Bone marrow (tissue), 2 donors: ENCODE results near the gene TMEM132D.

Source experiments
- DNase-seq, 2 donors: peaks; one replicate each; lab custom pipeline; 2025; lab: John Stamatoyannopoulos, UW

The TMEM132D gene

GRCh38 chr12:129337413-129337812 is 566.4 kb downstream of the TMEM132D start:
- DNase-seq = no peak

GRCh38 chr12:129335773-129336172 is 568.1 kb downstream of the TMEM132D start:
- DNase-seq = no peak

- DNase-seq = no peak
Measured at GRCh38 chr12:129332286-129332685, 571.5 kb downstream of the TMEM132D start.

- DNase-seq = no peak
Measured at GRCh38 chr12:129331356-129332085, 572.3 kb downstream of the TMEM132D start.

- no peak for DNase-seq
Measured at GRCh38 chr12:129328235-129328634, 575.6 kb downstream of the TMEM132D start.

DNA sequence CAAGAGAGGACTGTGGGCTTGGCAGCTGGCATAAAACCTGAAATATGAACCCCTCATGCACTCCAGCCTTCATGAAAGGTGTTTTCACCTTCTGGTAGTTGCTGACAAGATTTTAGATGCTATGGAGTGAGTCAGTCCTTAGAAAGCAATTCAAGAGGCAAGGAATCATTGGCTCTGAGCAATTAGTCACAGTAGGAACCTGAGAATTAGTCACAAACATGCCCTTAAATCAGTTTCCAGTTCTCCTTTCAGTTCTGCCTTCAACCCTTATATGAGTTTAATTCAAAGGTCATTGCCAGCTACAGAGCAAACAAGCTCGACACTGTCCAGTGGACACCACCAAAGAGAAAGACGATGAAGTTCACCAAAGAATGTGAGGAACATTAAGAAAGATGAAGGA is 578.3 kb downstream of the TMEM132D start:
- DNase-seq = no peak

- DNase-seq = no peak
Measured at GRCh38 chr12:129312048-129312447, 591.8 kb downstream of the TMEM132D start.

- no peak for DNase-seq
Measured at GRCh38 chr12:129310346-129310745, 593.5 kb downstream of the TMEM132D start.

DNA sequence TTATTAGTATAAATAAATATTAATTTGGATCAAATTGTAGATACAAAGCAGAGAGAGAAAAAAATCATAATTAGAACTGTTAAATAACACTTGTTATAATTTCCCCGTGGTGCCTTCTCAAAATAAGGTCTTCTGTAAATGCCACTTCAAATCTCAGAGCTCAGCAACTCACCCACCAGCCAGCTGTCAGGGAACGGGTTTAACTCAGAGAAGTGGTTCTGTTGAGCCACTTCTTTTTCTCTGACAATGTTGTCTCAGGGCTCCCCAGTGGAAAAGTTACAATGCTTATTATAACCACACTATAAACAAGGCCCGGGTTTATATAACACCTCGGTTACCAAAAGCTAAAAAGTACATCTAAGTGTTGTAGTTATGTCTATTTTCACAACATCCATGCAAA is 598.0 kb downstream of the TMEM132D start:
- DNase-seq = no peak

GRCh38 chr12:129304529-129304928 is 599.3 kb downstream of the TMEM132D start:
- DNase-seq = no peak

GRCh38 chr12:129300011-129300410 is 603.8 kb downstream of the TMEM132D start:
- no peak for DNase-seq

DNA sequence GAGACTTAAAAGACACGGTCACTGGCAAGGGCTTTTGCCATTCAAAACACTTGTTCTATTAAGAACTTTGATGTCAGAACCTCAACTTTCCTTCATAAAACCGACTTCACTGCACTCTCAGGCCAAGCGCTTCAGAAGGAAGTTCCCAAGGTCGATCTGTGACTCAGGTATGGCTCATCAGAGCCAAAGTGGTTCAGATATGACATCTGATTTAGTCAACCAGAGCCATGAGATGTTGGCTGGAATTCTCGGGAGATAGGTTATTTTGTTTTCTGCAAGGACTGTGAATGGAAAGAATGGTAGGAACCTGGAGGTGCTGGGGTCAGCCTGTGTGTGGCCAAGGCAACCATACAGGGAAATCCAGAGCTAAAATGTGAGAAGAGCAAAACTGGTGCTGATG is 604.9 kb downstream of the TMEM132D start:
- no peak for DNase-seq

DNA sequence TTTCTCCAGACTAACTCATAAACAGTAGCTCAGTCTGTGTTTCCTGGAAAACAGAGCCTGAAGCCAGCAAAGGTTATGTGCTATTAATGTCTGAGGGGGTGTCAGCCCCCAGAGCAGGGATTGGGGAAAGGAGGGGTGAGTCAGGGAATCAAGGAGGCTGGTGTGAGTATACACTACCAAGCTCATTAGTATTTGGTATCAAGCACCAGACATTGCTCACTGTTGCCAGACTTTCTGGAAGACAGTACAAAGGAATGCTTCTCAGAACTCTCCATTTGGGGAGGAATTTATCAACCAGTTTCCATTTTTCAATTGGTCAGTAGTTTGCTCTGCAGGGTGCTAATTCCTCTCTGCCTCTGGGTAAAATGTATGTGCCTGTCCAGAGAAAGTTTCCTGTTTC is 607.2 kb downstream of the TMEM132D start:
- DNase-seq = no peak

DNA sequence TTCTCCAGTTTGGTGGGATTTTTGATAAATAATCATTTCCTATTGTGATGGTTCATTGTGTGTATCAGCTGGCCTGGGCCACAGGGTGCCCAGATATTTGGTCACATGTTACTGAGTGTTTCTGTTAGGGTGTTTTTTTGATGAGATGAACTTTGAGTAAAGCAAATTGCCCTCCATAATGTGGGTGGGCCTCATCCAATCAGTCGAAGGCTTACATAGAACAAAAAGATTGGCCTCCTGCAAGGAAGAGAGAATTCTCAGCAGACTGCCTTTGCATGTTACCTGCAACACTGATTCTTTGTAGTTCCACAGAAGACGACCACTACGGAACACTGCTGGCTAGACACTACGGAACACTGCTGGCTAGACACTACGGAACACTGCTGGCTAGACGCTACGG is 609.0 kb downstream of the TMEM132D start:
- no peak for DNase-seq

- no peak for DNase-seq
Measured at GRCh38 chr12:129279771-129280170, 624.1 kb downstream of the TMEM132D start.

- DNase-seq = no peak
Measured at GRCh38 chr12:129276361-129277060, 627.3 kb downstream of the TMEM132D start.

DNA sequence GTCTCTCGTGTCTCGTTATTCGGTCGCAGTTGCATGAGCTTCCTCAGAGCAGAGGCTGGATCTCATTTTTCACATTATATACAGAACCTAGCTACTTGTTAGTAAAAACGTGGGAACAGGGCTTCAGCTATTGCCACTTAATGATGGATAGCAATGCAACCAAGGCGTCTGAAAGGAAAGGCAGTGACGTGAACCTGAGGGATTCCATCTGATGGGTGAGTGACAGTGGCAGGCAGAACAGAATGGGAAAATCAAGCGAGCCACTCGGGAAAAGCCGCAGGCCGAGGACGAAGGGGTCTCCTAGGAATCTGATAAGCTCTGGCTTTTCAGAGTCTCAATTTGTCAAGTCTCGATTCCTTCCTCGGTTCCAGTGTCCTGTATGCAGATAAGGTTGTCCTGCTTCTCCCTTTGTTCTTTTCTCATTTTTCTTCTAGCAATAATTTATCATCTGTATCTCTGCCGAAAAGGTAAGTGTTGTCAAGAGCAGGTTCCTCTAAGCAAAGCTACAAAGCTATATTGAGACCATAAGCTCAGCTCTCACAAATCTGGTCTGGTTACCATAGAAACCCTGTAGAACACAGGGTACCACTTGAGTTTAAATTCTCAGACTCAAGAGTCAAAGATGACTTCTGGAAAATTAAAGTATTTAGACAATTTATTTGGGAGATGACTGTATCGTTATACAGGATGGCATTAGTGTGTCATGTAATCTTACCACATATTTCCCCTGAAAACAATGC is 633.9 kb downstream of the TMEM132D start:
- DNase-seq = no peak

- no peak for DNase-seq
Measured at GRCh38 chr12:129258781-129259318, 645.0 kb downstream of the TMEM132D start.

GRCh38 chr12:129257524-129257923 is 646.3 kb downstream of the TMEM132D start:
- DNase-seq = no peak

DNA sequence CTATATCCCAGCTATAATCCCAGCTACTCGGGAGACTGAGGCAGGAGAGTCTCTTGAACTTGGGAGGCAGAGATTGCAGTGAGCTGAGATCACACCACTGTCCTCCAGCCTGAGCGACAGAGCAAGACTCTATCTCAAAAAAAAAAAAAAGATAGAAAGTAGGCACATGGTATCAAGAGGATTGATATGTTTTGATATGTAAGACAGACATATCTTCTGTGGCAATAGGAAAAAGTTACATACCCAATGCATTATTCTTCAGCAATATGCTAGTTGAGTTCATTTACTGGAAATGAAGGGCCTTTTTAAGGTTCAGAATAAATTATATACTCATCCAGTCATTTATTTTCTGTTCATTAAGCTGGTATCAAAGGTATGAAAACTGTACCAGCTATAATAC is 657.2 kb downstream of the TMEM132D start:
- no peak for DNase-seq

DNA sequence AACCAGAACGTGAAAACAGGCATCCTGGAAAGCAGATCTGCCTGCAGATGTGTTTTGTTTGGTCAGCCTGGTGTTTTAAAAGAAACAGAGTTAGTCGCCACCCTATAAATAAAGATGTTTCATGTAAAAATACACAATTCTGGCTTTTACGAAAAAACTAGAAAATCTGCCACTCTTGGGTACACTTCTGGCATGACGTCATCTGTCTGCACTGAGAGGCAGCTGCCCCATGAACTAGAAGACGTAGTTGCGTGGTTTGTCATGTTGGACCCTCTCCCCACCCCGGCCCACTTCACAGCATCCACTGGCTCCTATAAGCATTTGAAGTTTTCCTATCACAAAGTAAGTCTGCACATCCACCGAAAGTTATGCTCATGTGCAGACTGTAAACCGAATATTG is 658.1 kb downstream of the TMEM132D start:
- no peak for DNase-seq

- DNase-seq = no peak
Measured at GRCh38 chr12:129241852-129242251, 662.0 kb downstream of the TMEM132D start.

GRCh38 chr12:129237881-129238280 is 665.9 kb downstream of the TMEM132D start:
- DNase-seq = no peak
